Activated CD4-positive, alpha-beta T cell treated with anti-CD3 and anti-CD28 coated beads, Interleukin-2, amount 50 U/mL, for 24 hours (primary cell): Measurements from ENCODE around the gene MATN1.

Source experiments
- DNase-seq, 2 donors: peaks; one replicate each; pipeline ENCODE4 v3.0.0-alpha.2; 2020; ENCODE audit warnings: low read depth in 1 of 2, low spot score in 1 of 2

MATN1 gene

GRCh38 chr1:30664103-30664755 is 59.2 kb downstream of the MATN1 start:
- no peak for DNase-seq

- no peak for DNase-seq
Observed at GRCh38 chr1:30663596-30664091, 59.7 kb downstream of the MATN1 start.

- no peak for DNase-seq
Observed at GRCh38 chr1:30662291-30662840, 61.0 kb downstream of the MATN1 start.

GRCh38 chr1:30661311-30661710 is 62.1 kb downstream of the MATN1 start:
- DNase-seq: no peak
